Activated CD4-positive, alpha-beta T cell treated with anti-CD3 and anti-CD28 coated beads, Interleukin-2, amount 10 ng/mL, durations not matched to agents 24 days and 14 days (primary cell): ENCODE data around the gene DMXL1. TPM values are rescaled to one million over a fixed set of nuclear protein-coding genes. Genes with fewer than 3 reads are reported as not detected.
A peak's percentile ranks its signal among the peaks of the same experiment; 100 is the strongest.
"Not testable (repeated sequence)": the region's sequence is repeated elsewhere in the genome, so short reads cannot be mapped to it uniquely, and the experiment has no call there.

Source experiments
- DNase-seq: peaks from one replicate; pipeline ENCODE4 v3.0.0; 2022
- H3K27ac Mint-ChIP-seq: one replicate; pipeline ENCODE4 v1.8.0; 2022; ENCODE audit warnings: mild to moderate bottlenecking, mixed read lengths
- H3K27me3 Mint-ChIP-seq: one replicate; pipeline ENCODE4 v1.8.0; 2022; ENCODE audit warnings: mixed read lengths
- H3K36me3 Mint-ChIP-seq: one replicate; pipeline ENCODE4 v1.8.0; 2022; ENCODE audit warnings: low read depth, mild to moderate bottlenecking, mixed read lengths
- H3K4me1 Mint-ChIP-seq: one replicate; pipeline ENCODE4 v1.8.0; 2021; ENCODE audit warnings: mixed read lengths
- H3K4me3 Mint-ChIP-seq: one replicate; pipeline ENCODE4 v1.8.0; 2022; ENCODE audit warnings: mild to moderate bottlenecking, moderate library complexity, mixed read lengths
- H3K9me3 Mint-ChIP-seq: one replicate; pipeline ENCODE4 v1.8.0; 2021; ENCODE audit warnings: mixed read lengths
- intact Hi-C: fragments of 100-400 bp; cut with micrococcal nuclease; formaldehyde crosslinking; loops from one replicate; pipeline ENCODE4 v1.15.1; 2023
- total RNA-seq: library from RNA; stranded (reverse); gene quantifications from 2 replicates; pipeline ENCODE4 v1.2.3, GENCODE V29; 2022

DMXL1 gene
- total RNA-seq, 1 donor from 2014 or later, result 25.6 TPM

GRCh38 chr5:119217183-119217582 is 146.3 kb downstream of the DMXL1 start:
- DNase-seq, result no peak
- H3K9me3 Mint-ChIP-seq, result no peaks in the 10 kb centered on the region
- no peaks in the 10 kb centered on the region for H3K27me3 Mint-ChIP-seq
- no peaks in the 10 kb centered on the region for H3K4me1 Mint-ChIP-seq
- intact Hi-C loops, result no loop called here
- H3K4me3 Mint-ChIP-seq, result no peak overlapping the region
- H3K36me3 Mint-ChIP-seq, result peaks cover 18% of the 10 kb centered on the region
- no peak overlapping the region for H3K27ac Mint-ChIP-seq

- intact Hi-C loops, result no loop called here
- H3K9me3 Mint-ChIP-seq, result no peaks in the 10 kb centered on the region
- H3K36me3 Mint-ChIP-seq, result peaks cover 18% of the 10 kb centered on the region
- no peak for DNase-seq
- no peaks in the 10 kb centered on the region for H3K4me1 Mint-ChIP-seq
- H3K27me3 Mint-ChIP-seq, result no peaks in the 10 kb centered on the region
- H3K4me3 Mint-ChIP-seq, result no peak overlapping the region
- H3K27ac Mint-ChIP-seq, result no peak overlapping the region
These were observed 148.2 kb downstream of the DMXL1 start for GRCh38 chr5:119218830-119219782.

GRCh38 chr5:119220576-119221197 is 149.8 kb downstream of the DMXL1 start:
- Mint-ChIP-seq H3K4me3 (no peak overlapping the region), H3K4me1 (no peaks in the 10 kb centered on the region), H3K9me3 (no peaks in the 10 kb centered on the region), H3K27me3 (no peaks in the 10 kb centered on the region), H3K27ac (no peak overlapping the region), H3K36me3 (peaks cover 18% of the 10 kb centered on the region)
- intact Hi-C loops, result no loop called here
- DNase-seq, result no peak

- DNase-seq, result no peak
- Mint-ChIP-seq H3K27me3 (no peaks in the 10 kb centered on the region), H3K4me3 (no peak overlapping the region), H3K27ac (no peak overlapping the region), H3K4me1 (no peaks in the 10 kb centered on the region), H3K9me3 (no peaks in the 10 kb centered on the region), H3K36me3 (peaks cover 18% of the 10 kb centered on the region)
- intact Hi-C loops, result no loop called here
These were observed 150.4 kb downstream of the DMXL1 start for GRCh38 chr5:119221330-119221729.

- Mint-ChIP-seq H3K27ac (no peak overlapping the region), H3K4me1 (no peaks in the 10 kb centered on the region), H3K4me3 (no peak overlapping the region), H3K36me3 (peaks cover 9% of the 10 kb centered on the region), H3K9me3 (no peaks in the 10 kb centered on the region), H3K27me3 (no peaks in the 10 kb centered on the region)
- intact Hi-C loops, result no loop called here
- DNase-seq, result no peak
These were observed 159.1 kb downstream of the DMXL1 start for GRCh38 chr5:119229950-119230349.

GRCh38 chr5:119238265-119239118 is 167.6 kb downstream of the DMXL1 start:
- Mint-ChIP-seq H3K4me1 (peaks cover 14% of the 10 kb centered on the region), H3K27ac (no peak overlapping the region), H3K9me3 (no peaks in the 10 kb centered on the region), H3K36me3 (peaks cover 15% of the 10 kb centered on the region), H3K4me3 (no peak overlapping the region), H3K27me3 (no peaks in the 10 kb centered on the region)
- no peak for DNase-seq
- intact Hi-C loops, result no loop called here

- H3K27me3 Mint-ChIP-seq, result no peaks in the 10 kb centered on the region
- H3K4me3 Mint-ChIP-seq, result no peak overlapping the region
- no peak overlapping the region for H3K27ac Mint-ChIP-seq
- H3K4me1 Mint-ChIP-seq, result peaks cover 14% of the 10 kb centered on the region
- no peak for DNase-seq
- intact Hi-C loops, result no loop called here
- no peaks in the 10 kb centered on the region for H3K9me3 Mint-ChIP-seq
- peaks cover 15% of the 10 kb centered on the region for H3K36me3 Mint-ChIP-seq
These were observed 168.2 kb downstream of the DMXL1 start for GRCh38 chr5:119239119-119239417.

- peaks cover 11% of the 10 kb centered on the region for H3K36me3 Mint-ChIP-seq
- H3K9me3 Mint-ChIP-seq, H3K27me3 Mint-ChIP-seq, intact Hi-C loops, H3K4me3 Mint-ChIP-seq, H3K27ac Mint-ChIP-seq, DNase-seq: not testable (repeated sequence)
- H3K4me1 Mint-ChIP-seq, result peaks cover 14% of the 10 kb centered on the region
These were observed 168.9 kb downstream of the DMXL1 start for GRCh38 chr5:119239826-119240225.

GRCh38 chr5:119243888-119244287 is 173.0 kb downstream of the DMXL1 start:
- Mint-ChIP-seq H3K9me3 (no peaks in the 10 kb centered on the region), H3K4me3 (no peak overlapping the region), H3K4me1 (peaks cover 3% of the 10 kb centered on the region), H3K27ac (no peak overlapping the region), H3K36me3 (peaks cover 10% of the 10 kb centered on the region), H3K27me3 (no peaks in the 10 kb centered on the region)
- intact Hi-C loops, result no loop called here
- DNase-seq, result no peak

- Mint-ChIP-seq H3K4me3 (no peak overlapping the region), H3K27me3 (no peaks in the 10 kb centered on the region), H3K9me3 (peaks cover 8% of the 10 kb centered on the region), H3K4me1 (peaks cover 6% of the 10 kb centered on the region), H3K27ac (no peak overlapping the region), H3K36me3 (peaks cover 22% of the 10 kb centered on the region)
- DNase-seq, result no peak
- intact Hi-C loops, result no loop called here
These were observed 180.3 kb downstream of the DMXL1 start for GRCh38 chr5:119250946-119251901.

GRCh38 chr5:119255571-119256356 is 184.9 kb downstream of the DMXL1 start:
- intact Hi-C loops, result loop anchor here (1.0 kb wide), 2 partner anchors 233 to 267 kb away; partner anchors contain the start of gene DTWD2
- H3K36me3 Mint-ChIP-seq, result peaks cover 22% of the 10 kb centered on the region
- peaks cover 7% of the 10 kb centered on the region for H3K4me1 Mint-ChIP-seq
- peak overlapping the region; percentile 13 for H3K27ac Mint-ChIP-seq
- H3K4me3 Mint-ChIP-seq, result no peak overlapping the region
- no peaks in the 10 kb centered on the region for H3K27me3 Mint-ChIP-seq
- DNase-seq, result peak; percentile 61
- peaks cover 30% of the 10 kb centered on the region for H3K9me3 Mint-ChIP-seq

- no peaks in the 10 kb centered on the region for H3K27me3 Mint-ChIP-seq
- peaks cover 26% of the 10 kb centered on the region for H3K9me3 Mint-ChIP-seq
- peaks cover 5% of the 10 kb centered on the region for H3K4me1 Mint-ChIP-seq
- no peak overlapping the region for H3K27ac Mint-ChIP-seq
- H3K36me3 Mint-ChIP-seq, result peaks cover 15% of the 10 kb centered on the region
- no peak overlapping the region for H3K4me3 Mint-ChIP-seq
- DNase-seq, result no peak
- intact Hi-C loops, result no loop called here
These were observed 186.7 kb downstream of the DMXL1 start for GRCh38 chr5:119257613-119258012.
